ENCODE measurements around the gene UBL4B. TPM values are rescaled to one million over a fixed set of nuclear protein-coding genes. Genes with fewer than 3 reads are reported as not detected.

Gene UBL4B
- total and polyA plus RNA-seq, 9 of the 15 experiments (the other 6 are each of a cell fraction or from before 2014, with no cell fraction given) = not detected

- no peak for TF ChIP-seq ZNF277 (CRISPR knock-in tag; IDR thresholded peaks at IDR 0.05; ENCODE audit: borderline replicate concordance)
- TF ChIP-seq CBFA2T2 (conservative IDR thresholded peaks at IDR 0.05) = no peak
Measured at GRCh38 chr1:110102081-110102480, 10.2 kb upstream of the UBL4B start (continued).

GRCh38 chr1:110106013-110106941 is 6.0 kb upstream of the UBL4B start:
- BruUV-seq (replicated peaks) = no TSS peak
- intact Hi-C loops (cut with micrococcal nuclease) = loop anchor here (5.0 kb wide), 1 partner anchor 79 kb away; no protein-coding TSS in a partner anchor
- ATAC-seq (peak; percentile 94), DNase-seq (ENCODE audit: extremely low read depth in 1 of 4, low spot score in 3 of 4) (peak; percentile 83 to 88 (median 88)), FAIRE-seq (peak; percentile 97)
- no peaks in the 10 kb centered on the region for H3K9me1 ChIP-seq (ENCODE audit: control insufficient read depth, insufficient read depth, low read length)
- H3K9ac ChIP-seq (ENCODE audit: insufficient read depth in 1 of 2, low read depth in 2 of 2, low read length in 2 of 2) = peak overlapping the region in 1 of 2 experiments; percentile 78; a peak in 2 of 4 replicates
- no peak overlapping the region for H3K27ac ChIP-seq (ENCODE audit: extremely low read depth, low read depth, low read length)
- ChIA-PET CTCF (ENCODE audit: low intra/inter-chr PET ratio) (interaction anchor here (0.6 to 2.9 kb wide), 7 partner anchors 18 to 558 kb away, joined by 3 to 31 read pairs (median 3); partner anchors contain the start of gene GNAI3), POLR2A (interaction anchor here (0.6 to 7.7 kb wide), 7 partner anchors 9 to 55 kb away, joined by 3 to 48 read pairs (median 3); no protein-coding TSS in a partner anchor)
- H3K36me3 ChIP-seq (ENCODE audit: control insufficient read depth, insufficient read depth, low read length) = no peaks in the 10 kb centered on the region
- WGBS (ENCODE audit: insufficient coverage, low coverage, missing lambda C conversion rate) = under 1% methylated on average over 8 of the region's 8 CpGs
- H3K27me3 ChIP-seq (ENCODE audit: control insufficient read depth in 2 of 2, insufficient read depth in 2 of 2, low read length in 2 of 2) = peaks cover 30 to 68% of the 10 kb centered on the region in 2 experiments
- H3K9me3 ChIP-seq (replicated peaks; ENCODE audit: control insufficient read depth, insufficient read depth, low read depth, low read length) = no peaks in the 10 kb centered on the region
- no peaks in the 10 kb centered on the region; a peak in 1 of 5 replicates for H3K4me1 ChIP-seq (replicated peaks in 1 of 2; ENCODE audit: control insufficient read depth in 2 of 2, insufficient read depth in 2 of 2, low read length in 2 of 2)
- H2AFZ ChIP-seq (ENCODE audit: low read depth, low read length) = peak overlapping the region; percentile 3; the same call in 1 of the 2 replicates
- in situ Hi-C loops (cut with MboI) = loop anchor here (5.0 kb wide), 1 partner anchor 54 kb away; no protein-coding TSS in a partner anchor
- no peak overlapping the region for H3K4me3 ChIP-seq
- no peaks in the 10 kb centered on the region for H3K79me2 ChIP-seq (ENCODE audit: control insufficient read depth, insufficient read depth, low read length)
- H4K20me1 ChIP-seq (replicated peaks; ENCODE audit: control insufficient read depth, insufficient read depth, low read length) = peaks cover 9% of the 10 kb centered on the region
- no peak overlapping the region for H3K4me2 ChIP-seq (ENCODE audit: insufficient read depth, low read length)
- TF ChIP-seq CTCF (IDR thresholded peaks at IDR 0.05 in 2 of 3, conservative IDR thresholded peaks at IDR 0.05 in 1 of 3; ENCODE audit: insufficient read depth in 2 of 3, low read depth in 1 of 3, low read length in 3 of 3) (peak; percentile 95 to 99 (median 95)), MAX (CRISPR knock-in tag; IDR thresholded peaks at IDR 0.05) (peak; percentile 49; the same call in 1 of the 2 replicates), ESRRA (IDR thresholded peaks at IDR 0.05; ENCODE audit: borderline replicate concordance, low read depth) (0 out of 2 replicates have a peak, but pooled peaks have one; percentile 48), RCOR1 (IDR thresholded peaks at IDR 0.05; ENCODE audit: borderline replicate concordance in 1 of 2, low read depth in 2 of 2, low read length in 2 of 2) (peak in 1 of 2 experiments; percentile 36; a peak in 1 of 4 replicates), GABPB1 (CRISPR knock-in tag; IDR thresholded peaks at IDR 0.05) (0 out of 2 replicates have a peak, but pooled peaks have one; percentile 34), CREB1 (IDR thresholded peaks at IDR 0.05) (no peak), CREB1 (CRISPR knock-in tag; IDR thresholded peaks at IDR 0.05) (0 out of 2 replicates have a peak, but pooled peaks have one; percentile 25), BHLHE40 (IDR thresholded peaks at IDR 0.05; ENCODE audit: low read length) (peak; percentile 62)
